HepG2 (cell line): ENCODE data around the gene CLIC1. TPM values are rescaled to one million over a fixed set of nuclear protein-coding genes. Genes with fewer than 3 reads are reported as not detected.

Source experiments
- DR1 ChIP-seq: sonication (generic); formaldehyde crosslinking; IDR thresholded peaks from 2 replicates; pipeline ENCODE4 v1.8.0; 2021; ENCODE audit warnings: mild to moderate bottlenecking, missing genetic modification reagents, inconsistent platforms
- FOXP1 ChIP-seq, 2 experiments: fragments of 450-650 bp in 1 of 2; IDR thresholded peaks; 2 replicates each; pipeline ENCODE4 v1.6.1; 2017 to 2018; ENCODE audit warnings: antibody characterized with exemption in 1 of 2
- NKX3-1 ChIP-seq: sonication (generic); formaldehyde crosslinking; IDR thresholded peaks from 2 replicates; pipeline ENCODE4 v1.5.0; 2020; ENCODE audit warnings: missing genetic modification reagents
- PAX8 ChIP-seq: sonication (generic); formaldehyde crosslinking; IDR thresholded peaks from 2 replicates; pipeline ENCODE4 v1.8.0; 2022; ENCODE audit warnings: mild to moderate bottlenecking, missing genetic modification reagents, borderline replicate concordance
- TCF7L2 ChIP-seq: IDR thresholded peaks from 2 replicates; pipeline ENCODE4 v1.6.1; 2011; ENCODE audit warnings: mild to moderate bottlenecking, low read depth, low read length, moderate library complexity
- ZBTB21 ChIP-seq: sonication (generic); formaldehyde crosslinking; IDR thresholded peaks from 2 replicates; pipeline ENCODE4 v1.4.0; 2020; ENCODE audit warnings: missing genetic modification reagents
- ZFP82 ChIP-seq: sonication (generic); formaldehyde crosslinking; IDR thresholded peaks from 2 replicates; pipeline ENCODE4 v1.5.1; 2020; ENCODE audit warnings: mild to moderate bottlenecking, missing genetic modification reagents, borderline replicate concordance
- ZMAT3 ChIP-seq: sonication (generic); formaldehyde crosslinking; conservative IDR thresholded peaks from 2 replicates; pipeline ENCODE4 v1.7.0; 2021; ENCODE audit warnings: missing genetic modification reagents
- ZNF263 ChIP-seq: sonication (generic); formaldehyde crosslinking; IDR thresholded peaks from 2 replicates; pipeline ENCODE4 v1.4.0; 2020; ENCODE audit warnings: missing genetic modification reagents
- ZNF326 ChIP-seq: sonication (generic); formaldehyde crosslinking; IDR thresholded peaks from 2 replicates; pipeline ENCODE4 v1.4.0; 2020; ENCODE audit warnings: missing genetic modification reagents, borderline replicate concordance
- ZNF703 ChIP-seq: sonication (generic); formaldehyde crosslinking; IDR thresholded peaks from 2 replicates; pipeline ENCODE4 v1.5.1; 2020; ENCODE audit warnings: missing genetic modification reagents, mild to moderate bottlenecking, moderate library complexity, borderline replicate concordance
- ZNF780A ChIP-seq: sonication (generic); formaldehyde crosslinking; IDR thresholded peaks from 2 replicates; pipeline ENCODE4 v1.8.0; 2022; ENCODE audit warnings: mild to moderate bottlenecking, missing genetic modification reagents, moderate library complexity
- ZNF839 ChIP-seq: sonication (generic); formaldehyde crosslinking; IDR thresholded peaks from 2 replicates; pipeline ENCODE4 v1.4.0; 2020; ENCODE audit warnings: missing genetic modification reagents, mild to moderate bottlenecking, borderline replicate concordance
- polyA plus RNA-seq, 8 experiments: library from polyadenylated mRNA; depleted of rRNA in 3 of 8; stranded (reverse) in 7 of 8; unstranded in 1 of 8; fragments of >200 nt; fragmentation: Illumina TruSeq in 4 of 8; extraction: Trizol in 4 of 8; gene quantifications; 2 replicates each; pipeline versions ENCODE4 v1.2.1 to v1.2.3, GENCODE V29; 2011 to 2016; ENCODE audit warnings: low read depth in 4 of 8, missing spikeins in 1 of 8, mixed read lengths in 1 of 8; ENCODE audit not compliant: insufficient read depth in 1 of 8
- total RNA-seq, 5 experiments: library from RNA; depleted of rRNA; stranded (reverse); fragments of >200 nt; fragmentation: Illumina TruSeq; extraction: Trizol; gene quantifications; 2 replicates each; pipeline ENCODE4 v1.2.3, GENCODE V29; 2016; ENCODE audit warnings: low read depth in 1 of 5
- TF ChIP-seq, protein P1 (sequence below): sonication (generic); formaldehyde crosslinking; IDR thresholded peaks from 2 replicates; pipeline ENCODE4 v1.5.1; 2020; ENCODE audit warnings: mild to moderate bottlenecking, missing genetic modification reagents, borderline replicate concordance
- TF ChIP-seq, protein P2 (sequence below): sonication (generic); formaldehyde crosslinking; IDR thresholded peaks from 2 replicates; pipeline ENCODE4 v1.5.1; 2020; ENCODE audit warnings: missing genetic modification reagents, mild to moderate bottlenecking, borderline replicate concordance
- TF ChIP-seq, protein P3 (sequence below): sonication (generic); formaldehyde crosslinking; IDR thresholded peaks from 2 replicates; pipeline ENCODE4 v1.5.0; 2020; ENCODE audit warnings: missing genetic modification reagents
- TF ChIP-seq, protein P4 (sequence below): IDR thresholded peaks from 2 replicates; pipeline ENCODE4 v1.6.1; 2016
- TF ChIP-seq, protein P5 (sequence below): sonication (generic); formaldehyde crosslinking; conservative IDR thresholded peaks from 2 replicates; pipeline ENCODE4 v1.8.0; 2022; ENCODE audit warnings: mild to moderate bottlenecking, moderate library complexity, missing genetic modification reagents

Gene CLIC1
- total and polyA plus RNA-seq, 2 of the 13 experiments (the other 11 are each of a cell fraction or from before 2014, with no cell fraction given), result 602 to 891 TPM

DNA sequence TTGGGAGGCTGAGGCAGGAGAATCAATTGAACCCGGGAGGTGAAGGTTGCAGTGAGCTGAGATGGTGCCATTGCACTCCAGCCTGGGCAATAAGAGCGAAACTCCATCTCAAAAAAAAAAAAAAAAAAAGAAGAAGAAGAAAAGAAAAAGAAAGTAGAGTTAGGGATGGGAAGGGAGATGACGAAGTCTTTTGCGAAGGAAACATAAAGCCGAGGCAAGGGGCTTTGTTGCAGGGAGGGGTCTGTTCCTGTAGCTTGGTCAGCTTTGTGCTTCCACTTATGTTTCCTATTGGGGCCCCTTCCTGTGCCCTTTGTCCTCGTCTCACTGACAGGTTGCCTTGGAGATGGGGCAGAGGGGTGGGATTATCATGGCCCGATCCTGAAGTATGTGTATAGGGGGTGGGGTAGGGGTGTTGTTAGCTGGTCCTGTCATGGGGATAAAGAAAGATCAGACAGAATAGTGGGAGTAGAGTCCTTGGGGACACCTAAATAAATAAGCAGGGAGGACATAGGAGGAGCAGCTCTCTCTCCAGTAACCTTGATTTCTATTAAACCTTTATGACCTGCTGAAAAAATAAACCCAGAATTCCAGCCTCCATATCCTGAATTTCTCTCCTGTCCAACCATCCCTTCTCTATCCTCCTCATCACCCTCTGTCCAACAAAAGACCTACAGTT lies 1.1 kb upstream of the CLIC1 start (continued):
- TF ChIP-seq, protein P1, sequence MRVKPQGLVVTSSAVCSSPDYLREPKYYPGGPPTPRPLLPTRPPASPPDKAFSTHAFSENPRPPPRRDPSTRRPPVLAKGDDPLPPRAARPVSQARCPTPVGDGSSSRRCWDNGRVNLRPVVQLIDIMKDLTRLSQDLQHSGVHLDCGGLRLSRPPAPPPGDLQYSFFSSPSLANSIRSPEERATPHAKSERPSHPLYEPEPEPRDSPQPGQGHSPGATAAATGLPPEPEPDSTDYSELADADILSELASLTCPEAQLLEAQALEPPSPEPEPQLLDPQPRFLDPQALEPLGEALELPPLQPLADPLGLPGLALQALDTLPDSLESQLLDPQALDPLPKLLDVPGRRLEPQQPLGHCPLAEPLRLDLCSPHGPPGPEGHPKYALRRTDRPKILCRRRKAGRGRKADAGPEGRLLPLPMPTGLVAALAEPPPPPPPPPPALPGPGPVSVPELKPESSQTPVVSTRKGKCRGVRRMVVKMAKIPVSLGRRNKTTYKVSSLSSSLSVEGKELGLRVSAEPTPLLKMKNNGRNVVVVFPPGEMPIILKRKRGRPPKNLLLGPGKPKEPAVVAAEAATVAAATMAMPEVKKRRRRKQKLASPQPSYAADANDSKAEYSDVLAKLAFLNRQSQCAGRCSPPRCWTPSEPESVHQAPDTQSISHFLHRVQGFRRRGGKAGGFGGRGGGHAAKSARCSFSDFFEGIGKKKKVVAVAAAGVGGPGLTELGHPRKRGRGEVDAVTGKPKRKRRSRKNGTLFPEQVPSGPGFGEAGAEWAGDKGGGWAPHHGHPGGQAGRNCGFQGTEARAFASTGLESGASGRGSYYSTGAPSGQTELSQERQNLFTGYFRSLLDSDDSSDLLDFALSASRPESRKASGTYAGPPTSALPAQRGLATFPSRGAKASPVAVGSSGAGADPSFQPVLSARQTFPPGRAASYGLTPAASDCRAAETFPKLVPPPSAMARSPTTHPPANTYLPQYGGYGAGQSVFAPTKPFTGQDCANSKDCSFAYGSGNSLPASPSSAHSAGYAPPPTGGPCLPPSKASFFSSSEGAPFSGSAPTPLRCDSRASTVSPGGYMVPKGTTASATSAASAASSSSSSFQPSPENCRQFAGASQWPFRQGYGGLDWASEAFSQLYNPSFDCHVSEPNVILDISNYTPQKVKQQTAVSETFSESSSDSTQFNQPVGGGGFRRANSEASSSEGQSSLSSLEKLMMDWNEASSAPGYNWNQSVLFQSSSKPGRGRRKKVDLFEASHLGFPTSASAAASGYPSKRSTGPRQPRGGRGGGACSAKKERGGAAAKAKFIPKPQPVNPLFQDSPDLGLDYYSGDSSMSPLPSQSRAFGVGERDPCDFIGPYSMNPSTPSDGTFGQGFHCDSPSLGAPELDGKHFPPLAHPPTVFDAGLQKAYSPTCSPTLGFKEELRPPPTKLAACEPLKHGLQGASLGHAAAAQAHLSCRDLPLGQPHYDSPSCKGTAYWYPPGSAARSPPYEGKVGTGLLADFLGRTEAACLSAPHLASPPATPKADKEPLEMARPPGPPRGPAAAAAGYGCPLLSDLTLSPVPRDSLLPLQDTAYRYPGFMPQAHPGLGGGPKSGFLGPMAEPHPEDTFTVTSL (CRISPR knock-in tag), result peak; percentile 69; the same call in 1 of the 2 replicates
- TF ChIP-seq, protein P2, sequence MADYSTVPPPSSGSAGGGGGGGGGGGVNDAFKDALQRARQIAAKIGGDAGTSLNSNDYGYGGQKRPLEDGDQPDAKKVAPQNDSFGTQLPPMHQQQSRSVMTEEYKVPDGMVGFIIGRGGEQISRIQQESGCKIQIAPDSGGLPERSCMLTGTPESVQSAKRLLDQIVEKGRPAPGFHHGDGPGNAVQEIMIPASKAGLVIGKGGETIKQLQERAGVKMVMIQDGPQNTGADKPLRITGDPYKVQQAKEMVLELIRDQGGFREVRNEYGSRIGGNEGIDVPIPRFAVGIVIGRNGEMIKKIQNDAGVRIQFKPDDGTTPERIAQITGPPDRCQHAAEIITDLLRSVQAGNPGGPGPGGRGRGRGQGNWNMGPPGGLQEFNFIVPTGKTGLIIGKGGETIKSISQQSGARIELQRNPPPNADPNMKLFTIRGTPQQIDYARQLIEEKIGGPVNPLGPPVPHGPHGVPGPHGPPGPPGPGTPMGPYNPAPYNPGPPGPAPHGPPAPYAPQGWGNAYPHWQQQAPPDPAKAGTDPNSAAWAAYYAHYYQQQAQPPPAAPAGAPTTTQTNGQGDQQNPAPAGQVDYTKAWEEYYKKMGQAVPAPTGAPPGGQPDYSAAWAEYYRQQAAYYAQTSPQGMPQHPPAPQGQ, result no peak
- TF ChIP-seq ZNF780A (CRISPR knock-in tag) (no peak), ZNF839 (CRISPR knock-in tag) (no peak), ZNF326 (CRISPR knock-in tag) (no peak), ZBTB21 (CRISPR knock-in tag) (no peak), ZFP82 (CRISPR knock-in tag) (no peak), ZMAT3 (CRISPR knock-in tag) (no peak), NKX3-1 (CRISPR knock-in tag) (peak; percentile 23; the same call in 1 of the 2 replicates), ZNF263 (CRISPR knock-in tag) (0 out of 2 replicates have a peak, but pooled peaks have one; percentile 15), FOXP1 (IDR thresholded peaks at IDR 0.05) (peak; percentile 47; the same call in 1 of the 2 replicates), FOXP1 (CRISPR knock-in tag; IDR thresholded peaks at IDR 0.05) (peak; percentile 83), TCF7L2 (peak; percentile 70; the same call in 1 of the 2 replicates), PAX8 (CRISPR knock-in tag) (no peak), DR1 (CRISPR knock-in tag) (no peak; the same call in 1 of the 2 replicates), ZNF703 (CRISPR knock-in tag) (no peak; the same call in 1 of the 2 replicates)
- TF ChIP-seq, protein P3, sequence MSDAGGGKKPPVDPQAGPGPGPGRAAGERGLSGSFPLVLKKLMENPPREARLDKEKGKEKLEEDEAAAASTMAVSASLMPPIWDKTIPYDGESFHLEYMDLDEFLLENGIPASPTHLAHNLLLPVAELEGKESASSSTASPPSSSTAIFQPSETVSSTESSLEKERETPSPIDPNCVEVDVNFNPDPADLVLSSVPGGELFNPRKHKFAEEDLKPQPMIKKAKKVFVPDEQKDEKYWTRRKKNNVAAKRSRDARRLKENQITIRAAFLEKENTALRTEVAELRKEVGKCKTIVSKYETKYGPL (CRISPR knock-in tag), result no peak
- TF ChIP-seq, protein P4, sequence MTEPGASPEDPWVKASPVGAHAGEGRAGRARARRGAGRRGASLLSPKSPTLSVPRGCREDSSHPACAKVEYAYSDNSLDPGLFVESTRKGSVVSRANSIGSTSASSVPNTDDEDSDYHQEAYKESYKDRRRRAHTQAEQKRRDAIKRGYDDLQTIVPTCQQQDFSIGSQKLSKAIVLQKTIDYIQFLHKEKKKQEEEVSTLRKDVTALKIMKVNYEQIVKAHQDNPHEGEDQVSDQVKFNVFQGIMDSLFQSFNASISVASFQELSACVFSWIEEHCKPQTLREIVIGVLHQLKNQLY (CRISPR knock-in tag), result no peak
- TF ChIP-seq, protein P5, sequence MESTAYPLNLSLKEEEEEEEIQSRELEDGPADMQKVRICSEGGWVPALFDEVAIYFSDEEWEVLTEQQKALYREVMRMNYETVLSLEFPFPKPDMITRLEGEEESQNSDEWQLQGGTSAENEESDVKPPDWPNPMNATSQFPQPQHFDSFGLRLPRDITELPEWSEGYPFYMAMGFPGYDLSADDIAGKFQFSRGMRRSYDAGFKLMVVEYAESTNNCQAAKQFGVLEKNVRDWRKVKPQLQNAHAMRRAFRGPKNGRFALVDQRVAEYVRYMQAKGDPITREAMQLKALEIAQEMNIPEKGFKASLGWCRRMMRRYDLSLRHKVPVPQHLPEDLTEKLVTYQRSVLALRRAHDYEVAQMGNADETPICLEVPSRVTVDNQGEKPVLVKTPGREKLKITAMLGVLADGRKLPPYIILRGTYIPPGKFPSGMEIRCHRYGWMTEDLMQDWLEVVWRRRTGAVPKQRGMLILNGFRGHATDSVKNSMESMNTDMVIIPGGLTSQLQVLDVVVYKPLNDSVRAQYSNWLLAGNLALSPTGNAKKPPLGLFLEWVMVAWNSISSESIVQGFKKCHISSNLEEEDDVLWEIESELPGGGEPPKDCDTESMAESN (CRISPR knock-in tag), result no peak; the same call in 1 of the 2 replicates
